Smooth muscle cell (in vitro differentiated cells): Measurements from ENCODE around the gene CDC42EP2. TPM values are rescaled to one million over a fixed set of nuclear protein-coding genes. Genes with fewer than 3 reads are reported as not detected.
A peak's percentile ranks its signal among the peaks of the same experiment; 100 is the strongest.

Experiments used
- DNase-seq: peaks from one replicate; lab custom pipeline; 2025; ENCODE audit not compliant: unreplicated experiment; lab: John Stamatoyannopoulos, UW
- H2AFZ ChIP-seq: fragments of 200-600 bp; sonication (generic); 2 replicates; pipeline ENCODE4 v1.6.0; 2016; ENCODE audit warnings: antibody characterized with exemption, low read depth, mild to moderate bottlenecking
- H3F3A ChIP-seq: fragments of 200-600 bp; sonication (generic); 2 replicates; pipeline ENCODE4 v1.6.0; 2017; ENCODE audit warnings: antibody characterized with exemption, low read depth
- H3K27ac ChIP-seq: fragments of 200-600 bp; sonication (generic); 2 replicates; pipeline ENCODE4 v1.5.1; 2016; ENCODE audit warnings: low read depth, mild to moderate bottlenecking
- H3K27me3 ChIP-seq: fragments of 200-600 bp; sonication (generic); 2 replicates; pipeline ENCODE4 v1.6.1; 2016; ENCODE audit warnings: low read depth, mild to moderate bottlenecking
- H3K36me3 ChIP-seq: fragments of 200-600 bp; sonication (generic); 2 replicates; pipeline ENCODE4 v1.5.1; 2016; ENCODE audit warnings: low read depth
- H3K4me1 ChIP-seq: fragments of 200-600 bp; sonication (generic); 2 replicates; pipeline ENCODE4 v1.5.1; 2016; ENCODE audit warnings: low read depth
- H3K4me2 ChIP-seq: fragments of 200-600 bp; sonication (generic); 2 replicates; pipeline ENCODE4 v1.6.0; 2016; ENCODE audit warnings: mild to moderate bottlenecking
- H3K4me3 ChIP-seq: fragments of 200-600 bp; sonication (generic); 2 replicates; pipeline ENCODE4 v1.5.1; 2016; ENCODE audit warnings: mild to moderate bottlenecking
- H3K79me2 ChIP-seq: fragments of 200-600 bp; sonication (generic); 2 replicates; pipeline ENCODE4 v1.6.0; 2016; ENCODE audit warnings: low read depth, mild to moderate bottlenecking
- H3K9ac ChIP-seq: fragments of 200-600 bp; sonication (generic); 2 replicates; pipeline ENCODE4 v1.6.0; 2016; ENCODE audit warnings: low read depth
- H3K9me3 ChIP-seq: fragments of 200-600 bp; sonication (generic); replicated peaks from 2 replicates; pipeline ENCODE4 v1.5.1; 2016; ENCODE audit warnings: low read depth
- H4K20me1 ChIP-seq: fragments of 200-600 bp; sonication (generic); 2 replicates; pipeline ENCODE4 v1.6.0; 2016; ENCODE audit warnings: low read depth
- CTCF ChIP-seq: fragments of 200-600 bp; sonication (generic); IDR thresholded peaks from 2 replicates; pipeline ENCODE4 v1.5.1; 2017; ENCODE audit warnings: borderline replicate concordance, mild to moderate bottlenecking, antibody characterized with exemption; ENCODE audit not compliant: insufficient read depth, poor library complexity, severe bottlenecking
- WGBS: methylation state at CpG from one replicate; pipeline ENCODE4 v1.1.7; 2016; ENCODE audit warnings: low lambda C conversion rate; 5-methylcytosine and 5-hydroxymethylcytosine counted together
- polyA plus RNA-seq: library from polyadenylated mRNA; unstranded; fragments of >200 nt; fragmentation: Nextera tagmentation; extraction: Ambion mirVana; gene quantifications from 2 replicates; pipeline ENCODE4 v1.2.1, GENCODE V29; 2016
- total RNA-seq: library from RNA; depleted of rRNA; stranded (reverse); fragments of >200 nt; gene quantifications from 2 replicates; pipeline ENCODE4 v1.2.3, GENCODE V29; 2014

The CDC42EP2 gene
- total and polyA plus RNA-seq, 2 experiments from 2014 or later, result 4.0 to 7.8 TPM

- no peaks in the 10 kb centered on the region for H4K20me1 ChIP-seq
- 0% methylated on average over 5 of the region's 5 CpGs for WGBS
- H3K4me3 ChIP-seq, result no peak overlapping the region
- DNase-seq, result no peak
- TF ChIP-seq CTCF, result no peak
- H3K9ac ChIP-seq, result peak overlapping the region; percentile 77
- H2AFZ ChIP-seq, result no peak overlapping the region
- no peaks in the 10 kb centered on the region for H3K27me3 ChIP-seq
- peak overlapping the region; percentile 47 for H3K4me2 ChIP-seq
- no peaks in the 10 kb centered on the region for H3K9me3 ChIP-seq
- H3K27ac ChIP-seq, result peak overlapping the region; percentile 94
- peaks cover 3% of the 10 kb centered on the region for H3F3A ChIP-seq
- H3K4me1 ChIP-seq, result peaks cover 19% of the 10 kb centered on the region
- no peaks in the 10 kb centered on the region for H3K36me3 ChIP-seq
- H3K79me2 ChIP-seq, result no peaks in the 10 kb centered on the region
Measured at GRCh38 chr11:65279741-65280440, 34.8 kb upstream of the CDC42EP2 start.

- peak overlapping the region; percentile 46 for H3K4me2 ChIP-seq
- peak overlapping the region; percentile 46 for H3K9ac ChIP-seq
- no peaks in the 10 kb centered on the region for H3K79me2 ChIP-seq
- H3K27ac ChIP-seq, result peak overlapping the region; percentile 94
- no peak overlapping the region for H3K4me3 ChIP-seq
- peaks cover 3% of the 10 kb centered on the region for H3F3A ChIP-seq
- no peak for TF ChIP-seq CTCF
- 92% methylated on average over 4 of the region's 4 CpGs for WGBS
- H4K20me1 ChIP-seq, result no peaks in the 10 kb centered on the region
- H3K27me3 ChIP-seq, result no peaks in the 10 kb centered on the region
- no peaks in the 10 kb centered on the region for H3K9me3 ChIP-seq
- DNase-seq, result no peak
- peaks cover 19% of the 10 kb centered on the region for H3K4me1 ChIP-seq
- no peaks in the 10 kb centered on the region for H3K36me3 ChIP-seq
- H2AFZ ChIP-seq, result no peak overlapping the region
Measured at GRCh38 chr11:65280646-65281045, 34.0 kb upstream of the CDC42EP2 start.

GRCh38 chr11:65286686-65287085 lies 28.0 kb upstream of the CDC42EP2 start:
- 90% methylated on average over 4 of the region's 4 CpGs for WGBS
- no peaks in the 10 kb centered on the region for H3K27me3 ChIP-seq
- H4K20me1 ChIP-seq, result no peaks in the 10 kb centered on the region
- H3K4me1 ChIP-seq, result no peaks in the 10 kb centered on the region
- no peak overlapping the region for H2AFZ ChIP-seq
- H3K4me2 ChIP-seq, result no peak overlapping the region
- no peaks in the 10 kb centered on the region for H3K9me3 ChIP-seq
- no peaks in the 10 kb centered on the region for H3K79me2 ChIP-seq
- no peak for TF ChIP-seq CTCF
- H3K9ac ChIP-seq, result no peak overlapping the region
- DNase-seq, result no peak
- H3K36me3 ChIP-seq, result no peaks in the 10 kb centered on the region
- peaks cover 13% of the 10 kb centered on the region for H3F3A ChIP-seq
- no peak overlapping the region for H3K27ac ChIP-seq
- no peak overlapping the region for H3K4me3 ChIP-seq

- no peak for TF ChIP-seq CTCF
- Histone ChIP-seq H2AFZ (no peak overlapping the region), H4K20me1 (no peaks in the 10 kb centered on the region), H3K27ac (no peak overlapping the region), H3K79me2 (no peaks in the 10 kb centered on the region), H3F3A (peaks cover 20% of the 10 kb centered on the region), H3K27me3 (no peaks in the 10 kb centered on the region), H3K9me3 (no peaks in the 10 kb centered on the region), H3K36me3 (no peaks in the 10 kb centered on the region), H3K4me3 (no peak overlapping the region), H3K9ac (no peak overlapping the region), H3K4me2 (no peak overlapping the region), H3K4me1 (no peaks in the 10 kb centered on the region)
- 95% methylated on average over 2 of the region's 2 CpGs for WGBS
- no peak for DNase-seq
Measured at GRCh38 chr11:65287601-65288000, 27.1 kb upstream of the CDC42EP2 start.
